Tibial nerve (tissue), 4 donors: ENCODE results near the gene PARD3B. TPM values are rescaled to one million over a fixed set of nuclear protein-coding genes. Genes with fewer than 3 reads are reported as not detected.

ENCODE experiments used
- DNase-seq, 2 donors: peaks; one replicate each; pipeline ENCODE4 v3.0.0-alpha.2; 2019; ENCODE audit warnings: low spot score in 2 of 2
- H3K27ac ChIP-seq, 4 donors: fragments of 200-600 bp; sonication (generic) in 3 of 4; one replicate each; pipeline ENCODE4 v1.5.1; 2017 to 2019; ENCODE audit warnings: mild to moderate bottlenecking in 1 of 4
- H3K27me3 ChIP-seq, 2 donors: fragments of 200-600 bp; sonication (generic) in 1 of 2; one replicate each; pipeline versions ENCODE4 v1.5.1 to v1.6.0; 2017 to 2019
- H3K36me3 ChIP-seq, 3 donors: fragments of 200-600 bp; sonication (generic); one replicate each; pipeline ENCODE4 v1.5.1; 2018 to 2019
- H3K4me1 ChIP-seq, 4 donors: fragments of 200-600 bp; sonication (generic) in 3 of 4; one replicate each; pipeline ENCODE4 v1.5.1; 2017 to 2019
- H3K4me3 ChIP-seq, 4 donors: fragments of 200-600 bp; sonication (generic) in 3 of 4; one replicate each; pipeline ENCODE4 v1.5.1; 2017 to 2019; ENCODE audit warnings: mild to moderate bottlenecking in 1 of 4, moderate library complexity in 1 of 4
- H3K9me3 ChIP-seq, 4 donors: fragments of 200-600 bp; sonication (generic) in 3 of 4; one replicate each; pipeline ENCODE4 v1.5.1; 2017 to 2019
- CTCF ChIP-seq, 5 experiments: fragments of 200-600 bp in 3 of 5; fragments of 450-650 bp in 2 of 5; sonication (generic) in 3 of 5; IDR thresholded peaks; one replicate each; pipeline ENCODE4 v1.5.1; 2016 to 2019; ENCODE audit warnings: antibody characterized with exemption in 5 of 5, mild to moderate bottlenecking in 3 of 5, moderate library complexity in 2 of 5
- EP300 ChIP-seq, 2 donors: sonication (generic); formaldehyde crosslinking; IDR thresholded peaks; one replicate each; pipeline ENCODE4 v1.6.1; 2017; ENCODE audit warnings: antibody characterized with exemption in 2 of 2, mild to moderate bottlenecking in 1 of 2
- POLR2A ChIP-seq, 2 donors: fragments of 450-650 bp; IDR thresholded peaks; one replicate each; pipeline ENCODE4 v1.6.1; 2017; ENCODE audit warnings: antibody characterized with exemption in 2 of 2, mild to moderate bottlenecking in 2 of 2, moderate library complexity in 2 of 2
- WGBS, 2 donors: methylation state at CpG; one replicate each; pipeline ENCODE4 v1.1.5; 2018; 5-methylcytosine and 5-hydroxymethylcytosine counted together
- total RNA-seq, 4 donors: library from RNA; depleted of rRNA; stranded (reverse); fragments of >200 nt; gene quantifications; one replicate each; pipeline ENCODE4 v1.1.0, GENCODE V29; 2016

PARD3B gene
- total RNA-seq, 4 donors from 2014 or later, result 47.4 to 101 (median 64.8) TPM

GRCh38 chr2:205545971-205546816 is 1000.9 kb downstream of the PARD3B start:
- WGBS, 2 donors, result 77 to 84% methylated on average over 7 of the region's 7 CpGs
- H3K9me3 ChIP-seq, result no peaks in the 10 kb centered on the region
- peaks cover 0 to 9% (median 0%) of the 10 kb centered on the region in 4 donors for H3K4me1 ChIP-seq
- DNase-seq, result no peak
- TF ChIP-seq EP300 (IDR thresholded peaks at IDR 0.05) (no peak), POLR2A (IDR thresholded peaks at IDR 0.05) (no peak), CTCF (IDR thresholded peaks at IDR 0.05) (no peak)
- no peaks in the 10 kb centered on the region for H3K36me3 ChIP-seq
- H3K4me3 ChIP-seq, result no peak overlapping the region
- no peaks in the 10 kb centered on the region for H3K27me3 ChIP-seq
- H3K27ac ChIP-seq, result no peak overlapping the region

GRCh38 chr2:205555566-205556230 is 1010.4 kb downstream of the PARD3B start:
- WGBS, 2 donors, result 90 to 93% methylated on average over 10 of the region's 10 CpGs
- Histone ChIP-seq H3K4me3 (no peak overlapping the region), H3K36me3 (peaks cover 0 to 34% (median 0%) of the 10 kb centered on the region in 3 donors), H3K27me3 (no peaks in the 10 kb centered on the region), H3K9me3 (no peaks in the 10 kb centered on the region), H3K27ac (no peak overlapping the region), H3K4me1 (no peaks in the 10 kb centered on the region)
- no peak for DNase-seq
- TF ChIP-seq POLR2A (IDR thresholded peaks at IDR 0.05), result no peak
- TF ChIP-seq EP300 (IDR thresholded peaks at IDR 0.05), result no peak
- TF ChIP-seq CTCF (IDR thresholded peaks at IDR 0.05), result no peak

DNA sequence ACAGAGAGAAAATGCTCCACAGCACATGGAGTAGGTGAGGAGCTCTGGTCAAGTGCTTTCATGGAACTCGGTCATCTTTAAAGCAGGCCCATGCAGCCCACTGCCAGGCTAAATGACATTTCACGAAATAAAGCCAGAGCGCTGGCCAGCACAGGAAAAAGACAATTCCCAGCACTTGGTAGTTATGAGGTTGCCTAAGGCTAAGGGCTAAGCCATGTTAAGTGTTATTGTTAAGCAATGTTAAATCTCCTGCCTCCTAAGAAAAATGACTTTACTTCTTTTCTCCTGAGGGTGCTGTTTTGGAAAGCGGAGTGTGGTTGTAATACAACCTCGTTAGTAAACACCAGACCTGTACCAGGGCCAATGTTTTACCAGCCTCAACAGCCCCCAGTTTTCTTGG is 1011.1 kb downstream of the PARD3B start:
- H3K27ac ChIP-seq, result no peak overlapping the region
- H3K9me3 ChIP-seq, result no peaks in the 10 kb centered on the region
- no peak for DNase-seq
- 82% methylated on average over 5 of the region's 5 CpGs for WGBS, 2 donors
- H3K4me3 ChIP-seq, result no peak overlapping the region
- peaks cover 0 to 34% (median 0%) of the 10 kb centered on the region in 3 donors for H3K36me3 ChIP-seq
- TF ChIP-seq EP300 (IDR thresholded peaks at IDR 0.05), result no peak
- no peak for TF ChIP-seq POLR2A (IDR thresholded peaks at IDR 0.05)
- TF ChIP-seq CTCF (IDR thresholded peaks at IDR 0.05), result no peak
- H3K27me3 ChIP-seq, result no peaks in the 10 kb centered on the region
- H3K4me1 ChIP-seq, result no peaks in the 10 kb centered on the region

DNA sequence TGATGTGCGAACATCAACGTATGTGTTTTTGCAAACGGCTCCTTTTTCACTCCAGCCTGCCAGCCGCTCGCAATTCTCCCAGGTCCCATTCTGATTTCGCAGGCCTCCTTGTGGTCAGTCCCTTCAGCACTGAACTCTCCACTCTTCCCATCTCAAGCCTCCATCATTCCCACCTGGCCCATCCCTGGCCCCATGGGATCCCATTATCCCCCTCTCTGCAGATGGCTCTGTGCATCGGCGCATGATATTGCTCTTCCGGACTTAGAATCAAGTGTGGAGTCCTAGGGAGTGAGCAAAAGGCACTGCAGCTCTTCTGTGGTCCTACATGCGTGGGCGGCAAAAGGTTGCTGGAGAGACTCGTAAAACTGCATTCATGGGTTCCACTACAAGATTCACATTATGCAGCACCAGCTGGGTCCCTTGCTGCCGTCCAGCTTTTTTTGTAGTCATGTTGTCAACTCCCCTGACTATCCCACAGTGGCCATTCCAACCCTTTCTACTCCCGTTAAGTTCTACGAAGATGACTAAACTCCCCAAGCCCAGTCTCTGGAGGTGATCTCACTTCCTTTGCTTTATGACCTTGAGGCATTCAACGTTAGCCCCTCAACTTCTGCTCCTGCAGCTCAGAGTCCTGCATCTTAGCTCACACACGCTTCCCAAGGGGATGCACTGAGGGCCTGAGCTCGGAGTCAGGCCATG is 1011.7 kb downstream of the PARD3B start:
- TF ChIP-seq POLR2A (IDR thresholded peaks at IDR 0.05) (no peak), CTCF (IDR thresholded peaks at IDR 0.05) (no peak), EP300 (IDR thresholded peaks at IDR 0.05) (no peak)
- H3K27me3 ChIP-seq, result no peaks in the 10 kb centered on the region
- no peak for DNase-seq
- H3K4me1 ChIP-seq, result no peaks in the 10 kb centered on the region
- no peak overlapping the region for H3K4me3 ChIP-seq
- no peaks in the 10 kb centered on the region for H3K9me3 ChIP-seq
- WGBS, 2 donors, result 70 to 79% methylated on average over 17 to 18 of the region's 18 CpGs
- H3K27ac ChIP-seq, result no peak overlapping the region
- peaks cover 0 to 34% (median 0%) of the 10 kb centered on the region in 3 donors for H3K36me3 ChIP-seq
